Left colon (tissue), 2 donors: ENCODE results near the gene GGT5. TPM values are rescaled to one million over a fixed set of nuclear protein-coding genes. Genes with fewer than 3 reads are reported as not detected.
"Not testable (repeated sequence)": the region's sequence is repeated elsewhere in the genome, so short reads cannot be mapped to it uniquely, and the experiment has no call there.

Experiments used
- ATAC-seq: fragments of 200-7000 bp; cut with Tn5 transposase; one replicate; pipeline ENCODE4 v1.9.1; 2020; ENCODE audit warnings: mild to moderate bottlenecking, moderate library complexity
- DNase-seq, 2 donors: peaks; one replicate each; pipeline ENCODE4 v3.0.0-alpha.2; 2020
- intact Hi-C, 2 donors: fragments of 100-400 bp; cut with DNase I in 1 of 2; cut with micrococcal nuclease in 1 of 2; formaldehyde crosslinking; loops; one replicate each; pipeline versions ENCODE4 v1.11.2 to v1.14.0; 2022; cut with DNase I, micrococcal nuclease
- total RNA-seq, 2 donors: library from RNA; stranded (reverse); fragmentation: NEBNext Ultra II Directional; extraction: Animal tissue kit (Norgen Biotek cat#: 25700); gene quantifications; one replicate each; pipeline ENCODE4 v1.2.1, GENCODE V29; 2021
- donor health status: DM: no; HTN: no; CAD: no.
- donor health status: DM: yes; HTN: yes; CAD: no.

The GGT5 gene
- total RNA-seq, 2 donors from 2014 or later, result 3.7 to 6.7 TPM

DNA sequence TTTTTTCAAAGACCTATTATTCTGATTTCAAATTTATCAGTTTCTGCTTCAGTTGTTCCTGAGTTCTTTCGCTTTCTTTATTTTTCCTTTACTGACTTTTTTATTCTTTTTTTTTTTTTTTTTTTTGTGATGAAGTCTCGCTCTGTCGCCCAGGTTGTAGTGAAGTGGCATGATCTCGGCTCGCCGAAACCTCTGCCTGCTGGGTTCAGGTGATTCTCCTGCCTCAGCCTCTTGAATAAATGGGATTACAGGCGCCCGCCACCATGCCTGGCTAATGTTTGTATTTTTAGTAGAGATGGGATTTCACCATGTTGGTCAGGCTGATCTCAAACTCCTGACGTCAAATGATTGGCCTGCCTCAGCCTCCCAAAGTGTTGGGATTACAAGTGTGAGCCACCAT is 31.8 kb downstream of the GGT5 start:
- DNase-seq, ATAC-seq, intact Hi-C loops: not testable (repeated sequence)

DNA sequence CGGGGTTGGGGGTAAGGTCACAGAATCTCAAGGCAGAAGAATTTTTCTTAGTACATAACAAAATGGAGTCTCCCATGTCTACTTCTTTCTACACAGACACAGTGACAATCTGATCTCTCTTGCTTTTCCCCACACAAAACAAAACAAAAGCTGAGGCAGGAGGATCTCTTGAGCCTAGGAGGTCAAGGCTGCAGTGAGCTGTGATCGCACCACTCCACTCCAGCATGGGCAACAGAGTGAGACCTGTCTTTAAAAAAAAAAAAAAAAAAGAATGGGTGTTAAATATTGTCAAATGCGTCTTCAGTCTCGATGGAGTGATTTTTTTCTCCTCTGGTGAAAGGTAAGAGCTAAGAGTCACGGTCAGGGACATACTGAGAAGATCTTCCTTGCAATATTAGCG is 33.2 kb downstream of the GGT5 start:
- DNase-seq, intact Hi-C loops, ATAC-seq: not testable (repeated sequence)

DNA sequence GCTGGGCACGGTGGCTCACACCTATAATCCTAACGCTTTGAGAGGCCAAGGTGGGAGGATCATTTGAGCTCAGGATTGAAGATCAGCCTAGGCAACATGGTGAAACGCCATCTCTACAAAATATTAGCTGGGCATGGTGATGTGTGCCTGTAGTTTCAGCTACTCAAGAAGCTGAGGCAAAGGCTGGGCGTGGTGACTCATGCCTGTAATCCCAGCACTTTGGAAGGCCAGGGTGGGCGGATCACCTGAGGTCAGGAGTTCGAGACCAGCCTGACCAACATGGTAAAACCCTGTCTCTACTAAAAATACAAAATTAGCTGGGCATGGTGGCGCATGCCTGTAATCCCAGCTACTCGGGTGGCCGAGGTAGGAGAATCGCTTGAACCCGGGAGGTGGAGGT is 34.5 kb downstream of the GGT5 start:
- ATAC-seq, intact Hi-C loops, DNase-seq: not testable (repeated sequence)

DNA sequence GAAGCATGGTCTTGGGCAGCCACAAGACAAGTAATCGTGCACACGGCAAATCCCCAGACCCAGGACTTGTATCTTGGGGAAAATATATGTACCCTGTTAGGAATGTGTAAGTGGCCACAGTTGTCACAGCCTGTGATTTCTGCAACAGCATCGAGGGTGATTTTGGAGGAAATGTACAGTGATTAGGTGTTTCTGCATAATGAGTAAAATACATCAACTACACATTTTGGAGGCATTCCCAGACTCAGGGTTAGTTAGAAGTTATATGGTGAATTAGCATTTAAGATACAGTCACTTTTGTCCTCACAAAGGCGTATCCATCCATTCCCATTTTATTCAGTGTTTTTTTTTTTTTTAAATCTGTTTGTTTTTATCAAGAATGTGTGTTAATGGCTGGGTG is 35.2 kb downstream of the GGT5 start:
- no peak for DNase-seq
- no peak for ATAC-seq
- intact Hi-C loops, result no loop called here

DNA sequence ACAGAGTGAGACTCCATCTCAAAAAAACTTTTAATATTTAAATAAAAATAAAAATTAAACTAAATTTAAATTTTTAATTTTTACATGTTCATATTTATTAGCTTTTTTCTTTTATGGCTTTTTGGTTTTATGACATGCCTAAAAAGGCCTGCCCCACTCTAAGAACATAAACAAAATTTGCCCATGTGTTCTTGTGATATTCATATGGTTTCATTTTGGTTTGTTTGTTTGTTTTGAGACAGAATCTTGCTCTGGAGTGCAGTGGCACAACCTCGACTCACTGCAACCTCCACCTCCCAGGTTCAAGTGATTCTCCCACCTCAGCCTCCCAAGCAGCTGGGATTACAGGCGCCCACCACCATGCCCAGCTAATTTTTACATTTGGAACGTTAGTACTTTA is 35.9 kb downstream of the GGT5 start:
- no peak for DNase-seq
- ATAC-seq, result no peak
- intact Hi-C loops, result no loop called here

DNA sequence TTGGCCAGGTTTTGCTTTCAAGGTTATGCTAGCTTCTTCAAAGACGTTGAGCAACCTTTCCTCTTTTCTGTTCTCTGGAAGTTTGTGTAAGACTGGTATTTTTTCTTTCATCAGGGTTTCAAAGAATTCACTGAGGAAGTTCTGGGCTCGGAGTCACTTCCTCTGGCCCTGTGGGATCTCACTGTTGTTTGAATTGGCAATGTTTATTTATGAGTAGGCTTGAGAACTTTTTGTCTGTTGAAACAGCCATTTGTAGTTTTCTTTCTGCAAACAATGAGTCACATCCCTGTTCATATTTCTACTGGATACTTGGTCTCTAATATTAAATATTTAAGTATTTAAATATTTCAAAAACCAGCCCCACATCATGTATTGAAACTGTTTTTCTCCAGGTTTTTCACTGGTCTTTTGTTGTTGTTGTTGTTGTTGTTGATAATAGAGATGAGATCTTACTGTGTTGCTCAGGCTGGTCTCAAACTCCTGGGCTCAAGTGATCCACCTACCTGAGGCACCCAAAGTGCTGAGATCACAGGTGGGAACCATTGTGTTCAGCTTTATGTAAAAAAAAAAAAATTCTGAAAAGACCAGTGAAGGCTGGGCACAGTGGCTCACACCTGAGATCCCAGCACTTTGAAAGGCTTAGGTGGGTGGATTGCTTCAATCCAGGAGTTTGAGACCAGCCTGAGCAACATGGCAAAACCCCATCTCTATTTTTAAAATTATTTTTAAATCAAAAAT is 36.7 kb downstream of the GGT5 start:
- intact Hi-C loops, result no loop called here
- ATAC-seq (peak; percentile 75), DNase-seq (no peak)

DNA sequence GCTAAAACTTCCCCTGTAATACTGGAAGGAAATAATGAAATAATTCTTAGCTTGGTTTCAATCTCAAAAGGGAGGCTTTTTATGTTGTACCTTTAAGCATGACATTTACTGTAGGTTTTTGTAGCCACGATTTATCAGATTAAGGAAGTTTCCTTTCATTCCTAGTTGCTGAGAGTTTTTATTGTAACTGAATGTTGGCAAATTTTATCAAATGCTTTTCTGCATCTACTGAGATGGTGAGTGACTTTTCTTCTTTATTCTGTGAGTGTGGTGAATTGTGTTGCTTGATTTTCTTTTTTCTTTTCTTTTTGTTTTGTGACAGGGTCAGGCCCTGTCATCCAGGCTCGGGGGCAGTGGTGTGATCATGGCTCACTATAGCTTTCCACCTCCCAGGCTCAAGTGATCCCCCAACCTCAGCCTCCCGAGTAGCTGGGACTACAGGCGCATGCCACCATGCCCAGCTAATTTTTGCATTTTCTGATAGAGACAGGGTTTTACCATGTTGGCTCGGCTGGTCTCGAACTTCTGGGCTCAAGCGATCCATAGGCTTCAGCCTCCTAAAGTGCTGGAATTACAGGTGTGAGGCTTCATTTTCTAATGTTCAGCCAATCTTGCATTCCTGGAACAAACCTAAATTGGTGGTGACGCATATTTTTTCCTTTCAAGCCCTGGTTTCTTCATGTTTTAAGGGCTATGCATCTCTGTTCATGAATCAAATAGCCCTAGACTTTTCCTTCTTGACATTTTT is 37.4 kb downstream of the GGT5 start:
- intact Hi-C loops, result no loop called here
- no peak for ATAC-seq
- DNase-seq, result no peak

DNA sequence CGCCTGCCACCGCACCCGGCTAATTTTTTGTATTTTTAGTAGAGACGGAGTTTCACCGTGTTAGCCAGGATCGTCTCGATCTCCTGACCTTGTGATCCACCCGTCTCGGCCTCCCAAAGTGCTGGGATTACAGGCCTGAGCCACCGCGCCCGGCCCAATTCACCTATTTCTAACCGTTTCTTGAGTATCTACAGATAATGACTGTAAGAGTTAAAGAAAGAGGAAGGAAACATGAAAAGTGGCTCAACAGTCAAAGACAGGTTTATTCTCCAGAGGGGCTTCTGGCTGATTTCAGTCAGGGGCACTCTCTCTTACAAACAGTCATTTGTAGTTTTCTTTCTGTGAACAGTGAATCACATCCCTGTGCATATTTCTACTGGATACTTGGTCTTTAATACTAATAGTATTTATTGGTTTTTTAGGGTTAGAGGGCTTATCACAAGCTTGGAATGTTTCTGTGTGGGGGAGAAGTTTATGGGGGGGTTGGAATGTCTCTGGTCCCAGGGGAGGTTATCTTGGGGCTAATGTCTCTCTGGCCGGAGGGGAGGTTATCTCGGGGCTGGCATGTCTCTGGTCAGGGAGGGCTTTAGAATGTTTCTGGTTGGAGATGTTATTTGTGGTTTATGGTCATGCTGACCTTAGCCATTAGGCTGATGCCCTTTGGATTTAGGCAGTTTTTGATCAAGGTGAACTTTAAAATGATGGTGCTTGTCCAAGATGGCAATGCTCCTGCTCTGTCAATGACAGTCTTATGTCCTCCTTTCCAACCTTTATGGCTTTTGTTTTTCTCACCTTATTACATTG is 38.2 kb downstream of the GGT5 start:
- intact Hi-C loops, ATAC-seq, DNase-seq: not testable (repeated sequence)

DNA sequence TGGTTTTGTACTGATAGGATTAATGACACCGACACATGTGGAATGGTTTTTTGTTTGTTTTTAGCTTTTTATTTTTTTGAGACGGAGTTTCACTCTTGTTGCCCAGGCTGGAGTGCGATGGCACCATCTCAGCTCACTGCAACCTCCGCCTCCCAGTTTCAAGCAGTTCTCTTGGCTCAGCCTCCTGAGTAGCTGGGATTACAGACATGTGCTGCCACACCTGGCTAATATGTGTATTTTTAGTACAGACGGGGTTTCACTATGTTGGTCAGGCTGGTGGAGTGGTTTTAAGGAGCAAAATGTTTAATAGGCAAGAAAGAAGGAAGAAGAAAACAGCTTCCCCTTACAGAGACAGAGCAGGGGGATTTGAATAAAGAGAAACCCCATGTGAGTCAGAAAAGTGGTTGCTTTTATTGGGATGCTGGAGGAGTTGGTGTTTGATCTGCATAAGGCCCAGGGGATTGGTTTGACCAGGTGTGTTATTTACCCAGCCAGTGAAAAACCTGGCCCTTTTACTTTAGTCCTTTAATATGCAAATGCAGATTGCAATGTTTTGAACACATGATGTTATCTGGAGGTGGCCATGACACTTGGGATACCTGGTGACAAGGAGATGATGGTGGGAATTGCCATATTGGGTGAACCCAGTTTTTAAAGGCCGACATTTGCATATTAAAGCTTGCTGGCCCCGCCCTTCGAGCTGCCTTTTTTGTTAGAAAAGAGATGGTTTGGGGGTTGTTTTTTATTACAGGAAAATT is 39.3 kb downstream of the GGT5 start:
- ATAC-seq (no peak), DNase-seq (no peak)
- intact Hi-C loops, result no loop called here

DNA sequence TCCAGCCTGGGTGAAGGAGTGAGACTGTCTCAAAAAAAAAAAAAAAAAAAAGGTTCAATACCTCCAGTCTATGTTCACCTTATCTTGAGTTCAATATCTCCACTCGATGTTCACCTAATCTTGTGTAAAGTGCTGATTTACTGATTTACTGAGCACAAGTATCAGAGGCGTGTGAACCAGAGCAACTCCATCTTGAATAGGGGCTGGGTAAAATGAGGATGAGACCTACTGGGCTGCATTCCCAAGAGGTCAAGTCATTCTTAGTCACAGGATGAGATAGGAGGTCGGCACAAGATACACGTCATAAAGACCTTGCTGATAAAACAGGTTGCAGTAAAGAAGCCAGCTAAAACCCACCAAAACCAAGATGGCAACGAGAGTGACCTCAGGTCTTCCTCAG is 41.0 kb downstream of the GGT5 start:
- intact Hi-C loops, DNase-seq, ATAC-seq: not testable (repeated sequence)

DNA sequence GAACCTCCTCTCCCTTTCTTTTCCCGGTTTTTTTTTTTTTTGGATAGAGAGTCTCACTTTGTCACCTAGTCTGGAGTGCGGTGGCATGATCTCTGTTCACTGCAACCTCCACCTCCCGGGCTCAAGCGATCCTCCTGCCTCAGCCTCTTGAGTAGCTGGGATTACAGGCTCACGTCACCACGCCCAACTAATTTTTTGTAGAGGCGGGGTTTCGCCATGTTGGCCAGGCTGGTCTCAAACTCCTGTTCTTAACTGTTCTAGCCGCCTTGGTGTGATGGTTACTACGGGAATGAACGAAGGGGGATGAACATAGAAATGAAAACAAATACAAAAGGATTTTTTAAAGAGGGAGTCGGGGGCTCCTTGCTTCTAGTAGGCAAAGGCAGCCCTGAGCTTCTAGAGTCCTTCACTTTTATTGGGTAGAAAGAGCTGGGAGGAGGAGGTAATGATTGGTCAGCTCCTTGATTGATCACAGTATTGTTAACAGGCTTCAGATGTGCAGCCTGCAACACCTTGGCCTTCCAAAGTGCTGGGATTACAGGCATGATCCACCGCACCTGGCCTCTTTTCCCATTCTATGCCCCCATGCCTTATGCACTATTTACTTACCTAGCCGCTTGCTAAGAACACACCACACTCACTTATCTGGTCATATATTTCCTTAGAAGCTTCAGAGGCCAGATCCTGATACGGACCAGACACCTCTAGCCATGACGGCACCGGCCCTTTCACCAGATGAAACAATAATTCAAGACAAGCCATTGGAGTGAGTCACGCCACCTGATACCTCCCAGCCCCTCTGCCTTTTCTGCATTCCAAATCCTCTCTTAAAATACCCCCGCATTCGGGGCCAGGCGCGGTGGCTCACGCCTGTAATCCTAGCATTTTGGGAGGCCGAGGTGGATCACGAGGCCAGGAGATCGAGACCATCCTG is 42.9 kb downstream of the GGT5 start:
- ATAC-seq, result no peak
- DNase-seq, result no peak
- intact Hi-C loops, result no loop called here

DNA sequence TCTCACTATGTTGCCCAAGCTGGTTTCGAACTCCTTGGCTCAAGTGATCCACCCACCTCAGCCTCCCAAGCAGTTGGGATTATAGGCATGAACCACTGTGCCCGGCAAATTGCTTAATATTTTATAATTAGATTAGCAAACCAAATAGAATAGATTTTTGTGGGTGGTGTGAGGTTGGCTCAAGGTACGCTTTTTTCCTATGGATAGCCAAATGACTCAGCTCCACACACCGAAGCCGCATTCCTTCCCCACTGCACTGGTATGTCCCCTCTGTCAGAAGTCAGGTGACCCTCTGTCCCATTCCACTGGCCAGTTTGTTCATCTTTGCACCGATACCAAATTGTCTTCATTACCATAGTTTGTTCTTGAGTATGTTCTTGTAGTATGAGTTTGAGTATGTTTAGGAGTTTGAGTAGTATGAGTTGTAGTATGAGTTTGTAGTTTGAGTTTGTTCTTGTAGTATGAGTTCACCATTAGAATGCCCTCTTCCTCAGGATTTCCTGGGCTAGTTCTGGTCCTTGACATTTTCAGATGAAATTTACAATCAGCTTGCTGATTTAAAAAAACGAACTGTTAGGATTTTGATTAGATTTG is 44.2 kb downstream of the GGT5 start:
- DNase-seq, result no peak
- intact Hi-C loops, result no loop called here
- no peak for ATAC-seq

DNA sequence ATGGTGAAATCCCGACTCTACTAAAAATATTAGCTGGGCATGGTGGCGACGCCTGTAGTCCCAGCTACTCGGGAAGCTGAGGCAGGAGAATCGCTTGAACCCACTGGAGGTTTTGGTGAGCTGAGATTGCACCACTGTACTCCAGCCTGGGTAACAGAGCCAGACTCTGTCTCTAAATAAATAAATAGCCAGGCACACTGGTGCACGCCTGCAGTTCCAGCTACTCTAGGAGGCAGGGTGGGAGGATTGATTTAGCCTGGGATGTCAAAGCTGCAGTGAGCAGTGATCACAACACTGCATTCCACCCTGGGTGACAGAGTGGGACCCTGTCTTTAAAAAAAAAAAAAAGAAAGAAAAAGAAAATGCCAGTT is 46.2 kb downstream of the GGT5 start:
- intact Hi-C loops, result loop anchor here in 1 of 2 donors (10.0 kb wide), 1 partner anchor 46 kb away; the partner anchor contains the start of gene GGT5
- DNase-seq, result no peak
- ATAC-seq, result no peak

DNA sequence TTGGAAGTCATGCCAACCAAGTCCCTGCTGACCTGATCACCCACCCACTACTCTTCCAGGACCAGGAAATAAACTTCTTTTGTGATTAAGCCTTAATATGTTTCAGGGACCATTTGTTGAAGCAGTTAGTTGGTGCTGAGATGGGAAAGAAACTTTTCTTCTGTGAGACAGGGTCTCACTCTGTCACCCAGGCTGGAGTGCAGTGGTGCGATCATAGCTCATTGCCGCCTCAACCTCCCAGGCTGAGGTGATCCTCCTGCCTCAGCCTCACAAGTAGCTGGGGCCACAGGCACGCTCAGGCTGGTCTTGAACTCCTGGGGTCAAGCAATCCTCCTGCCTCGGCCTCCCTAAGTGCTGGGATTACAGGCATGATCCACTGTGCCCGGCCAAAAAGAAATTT is 53.0 kb downstream of the GGT5 start:
- DNase-seq (no peak), ATAC-seq (no peak)
- intact Hi-C loops, result loop anchor here in 1 of 2 donors (10.0 kb wide), 1 partner anchor 53 kb away; the partner anchor contains the start of gene GGT5

DNA sequence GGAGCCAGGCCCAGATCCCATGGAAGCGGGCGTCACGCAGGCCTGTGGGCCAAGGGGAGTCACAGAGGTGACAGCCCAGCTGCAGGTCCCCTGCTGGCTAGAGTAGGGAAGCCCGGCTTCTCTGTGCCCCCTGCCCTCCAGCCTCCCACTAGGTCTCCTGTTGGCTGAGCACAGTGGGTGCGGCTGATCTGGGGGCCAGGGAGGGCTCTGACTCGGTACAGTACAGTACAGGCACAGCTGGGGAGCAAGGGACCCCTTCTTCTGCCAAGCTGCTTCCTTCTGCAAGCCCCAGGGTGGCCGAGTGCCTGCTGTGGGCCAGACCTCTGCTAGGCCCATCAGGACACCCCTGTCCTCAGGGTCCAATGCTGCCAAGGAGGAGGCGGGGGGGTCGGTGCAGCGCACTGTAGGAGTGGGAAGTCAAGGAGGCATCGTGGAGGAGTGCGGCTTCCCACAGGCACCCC is 53.5 kb downstream of the GGT5 start:
- no peak for DNase-seq
- intact Hi-C loops, result loop anchor here in 1 of 2 donors (10.0 kb wide), 1 partner anchor 53 kb away; the partner anchor contains the start of gene GGT5
- ATAC-seq, result no peak

DNA sequence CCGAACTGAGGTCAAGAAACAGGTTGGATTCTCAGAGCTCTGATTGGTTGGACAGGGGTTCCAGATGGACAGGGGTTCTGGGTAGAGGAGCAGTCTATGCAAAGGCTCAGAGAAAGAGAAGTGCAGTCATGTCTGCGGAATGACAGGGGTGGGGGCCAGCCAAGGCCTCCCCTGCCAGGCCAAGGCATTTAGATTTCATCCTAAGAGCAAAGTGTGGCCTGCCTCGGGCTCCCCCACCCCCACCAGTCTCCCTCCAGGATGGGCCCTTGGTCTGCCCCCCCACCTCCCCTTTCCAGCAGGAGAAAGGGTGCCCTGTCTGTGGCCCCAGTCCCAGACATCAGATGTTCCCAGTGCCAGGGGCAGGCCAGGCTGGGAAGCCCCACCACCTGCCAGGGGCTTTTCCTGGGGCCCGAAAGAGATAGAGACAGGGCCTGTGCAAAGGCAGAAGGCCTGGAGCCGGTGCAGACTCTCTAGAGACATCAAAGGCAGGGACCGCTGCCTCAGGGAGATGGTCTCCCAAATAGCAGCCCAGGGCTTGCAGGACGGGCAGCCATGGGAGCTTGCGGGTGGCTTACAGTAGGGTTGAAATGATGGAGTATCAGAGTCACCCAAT is 54.2 kb downstream of the GGT5 start:
- no peak for ATAC-seq
- intact Hi-C loops, result loop anchor here in 1 of 2 donors (10.0 kb wide), 1 partner anchor 54 kb away; the partner anchor contains the start of gene GGT5
- DNase-seq, result no peak

DNA sequence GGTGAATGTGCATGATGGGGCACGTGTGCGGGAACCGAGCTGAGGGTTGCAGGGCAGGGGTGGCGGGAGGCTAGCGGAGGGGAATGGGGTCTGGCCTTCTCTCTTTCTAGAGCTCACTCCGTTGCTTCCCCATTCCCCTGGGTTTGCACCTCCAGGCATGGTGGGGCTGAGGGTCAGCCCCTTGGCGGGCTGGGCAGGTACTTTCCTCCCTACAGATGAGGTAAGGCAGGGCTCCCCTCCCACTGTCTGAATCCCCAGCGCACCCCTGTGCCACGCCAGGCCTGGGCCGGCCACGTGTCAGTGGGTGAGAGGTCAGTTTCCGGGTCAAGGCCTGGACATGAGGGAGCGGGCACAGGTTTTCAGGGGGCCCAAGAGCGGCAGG is 54.7 kb downstream of the GGT5 start:
- intact Hi-C loops, result loop anchor here in 1 of 2 donors (10.0 kb wide), 1 partner anchor 55 kb away; the partner anchor contains the start of gene GGT5
- no peak for DNase-seq
- ATAC-seq, result no peak
